HG02981 (cell line): ENCODE measurements around the gene CASP1.
"Not testable (repeated sequence)": the region's sequence is repeated elsewhere in the genome, so short reads cannot be mapped to it uniquely, and the experiment has no call there.

Experiments
- ATAC-seq: cut with Tn5 transposase; IDR thresholded peaks from one replicate; pipeline ENCODE4 v1.9.1; 2021; ENCODE audit warnings: mild to moderate bottlenecking, moderate library complexity; ENCODE audit not compliant: unreplicated experiment

Gene CASP1

GRCh38 chr11:105034813-105035620 is at the start of gene CASP1:
Gene CASP1 (minus strand): TSS chr11:105035144. CDS start chr11:105035113, 31 bp downstream.
- peak; percentile 90 for ATAC-seq

- ATAC-seq: no peak
Measured at GRCh38 chr11:105081412-105082150, 46.6 kb upstream of the CASP1 start.

- ATAC-seq: not testable (repeated sequence)
Measured at GRCh38 chr11:105080171-105080906, 45.4 kb upstream of the CASP1 start.

- ATAC-seq: no peak
Measured at GRCh38 chr11:105078283-105078682, 43.3 kb upstream of the CASP1 start.

- peak; percentile 51 for ATAC-seq
Measured at GRCh38 chr11:105077141-105077790, 42.3 kb upstream of the CASP1 start.

- no peak for ATAC-seq
Measured at GRCh38 chr11:105074166-105074530, 39.2 kb upstream of the CASP1 start.

- ATAC-seq: no peak
Measured at GRCh38 chr11:105073456-105074165, 38.7 kb upstream of the CASP1 start.

- not testable (repeated sequence) for ATAC-seq
Measured at GRCh38 chr11:105072080-105072479, 37.1 kb upstream of the CASP1 start.

GRCh38 chr11:105071089-105071732 is 36.3 kb upstream of the CASP1 start:
- ATAC-seq: no peak

- ATAC-seq: no peak
Measured at GRCh38 chr11:105070306-105070705, 35.4 kb upstream of the CASP1 start.

GRCh38 chr11:105069749-105070148 is 34.8 kb upstream of the CASP1 start:
- ATAC-seq: not testable (repeated sequence)

- ATAC-seq: not testable (repeated sequence)
Measured at GRCh38 chr11:105063245-105063941, 28.4 kb upstream of the CASP1 start.

- ATAC-seq: no peak
Measured at GRCh38 chr11:105057432-105057831, 22.5 kb upstream of the CASP1 start.

- ATAC-seq: no peak
Measured at GRCh38 chr11:105056446-105056845, 21.5 kb upstream of the CASP1 start.

- no peak for ATAC-seq
Measured at GRCh38 chr11:105054723-105055493, 20.0 kb upstream of the CASP1 start.

GRCh38 chr11:105052487-105052886 is 17.5 kb upstream of the CASP1 start:
- ATAC-seq: no peak

- ATAC-seq: no peak
Measured at GRCh38 chr11:105051559-105051958, 16.6 kb upstream of the CASP1 start.

GRCh38 chr11:105049481-105049880 is 14.5 kb upstream of the CASP1 start:
- ATAC-seq: no peak
